Stimulated activated naive CD4-positive, alpha-beta T cell (primary cell): Measurements from ENCODE around the gene CLSTN1.
"Not testable (repeated sequence)": the region's sequence is repeated elsewhere in the genome, so short reads cannot be mapped to it uniquely, and the experiment has no call there.

Experiments
- DNase-seq, 6 experiments: peaks; one replicate each; lab custom pipeline; 2025; lab: John Stamatoyannopoulos, UW

Gene CLSTN1

DNA sequence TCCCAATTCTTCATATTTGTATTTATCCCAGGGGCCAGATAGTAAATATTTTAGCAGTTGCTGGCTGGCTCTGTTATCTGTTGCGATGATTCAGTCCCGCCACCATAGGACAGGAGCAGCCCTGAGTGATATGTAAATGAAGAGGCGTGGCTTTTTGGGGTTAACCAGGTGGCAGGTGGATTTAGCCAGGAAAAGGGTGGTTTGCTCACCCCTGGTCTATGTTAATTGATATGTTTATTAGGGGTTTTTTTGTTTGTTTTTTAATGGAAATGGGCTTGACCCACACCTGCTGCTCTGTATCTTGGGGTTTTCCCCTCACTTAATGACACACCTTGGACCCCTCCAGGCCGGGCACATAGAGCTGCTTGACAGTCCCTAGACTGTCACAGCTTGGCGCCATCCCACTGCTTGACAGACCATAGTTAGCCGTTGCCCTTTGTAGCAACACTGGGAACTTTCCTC, 109.5 kb downstream of the CLSTN1 start:
- peak in 5 of 6 experiments; percentile 30 to 42 (median 35) for DNase-seq

DNA sequence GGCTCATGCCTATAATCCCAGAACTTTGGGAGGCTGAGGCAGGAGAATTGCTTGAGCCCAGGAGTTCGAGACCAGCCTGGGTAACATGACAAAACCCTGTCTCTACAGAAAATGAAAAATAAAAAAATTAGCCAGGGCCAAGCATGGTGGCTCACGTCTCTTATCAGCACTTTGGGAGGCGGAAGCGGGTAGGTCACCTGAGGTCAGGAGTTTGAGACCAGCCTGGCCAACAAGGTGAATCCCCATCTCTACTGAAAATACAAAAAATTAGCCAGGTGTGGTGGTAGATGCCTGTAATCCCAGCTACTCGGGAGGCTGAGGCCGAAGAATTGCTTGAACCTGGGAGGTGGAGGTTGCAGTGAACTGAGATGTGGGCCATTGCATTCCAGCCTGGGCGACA, 111.0 kb downstream of the CLSTN1 start:
- not testable (repeated sequence) for DNase-seq

GRCh38 chr1:9711466-9712020, 112.2 kb downstream of the CLSTN1 start:
- DNase-seq = peak in 1 of 6 experiments; percentile 16

DNA sequence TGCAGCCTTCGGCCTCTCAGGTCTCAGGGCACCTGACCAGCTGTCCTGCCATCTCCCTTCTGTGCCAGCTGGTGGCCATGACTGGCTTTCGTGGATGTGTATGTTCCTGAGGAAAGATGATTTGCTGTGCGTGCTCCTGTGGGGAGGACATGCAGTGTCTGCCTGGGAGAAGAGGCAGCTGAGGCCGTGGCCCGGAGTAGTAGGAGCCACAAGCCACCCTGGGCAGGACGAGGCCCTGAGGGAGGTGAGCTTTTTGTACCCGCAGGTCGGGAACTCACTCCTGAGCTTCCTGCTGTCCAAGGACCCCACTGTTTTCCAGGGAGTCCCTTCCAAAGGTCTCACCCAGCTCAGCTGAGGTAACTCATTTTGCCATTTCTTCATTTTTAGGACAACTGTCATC, 113.7 kb downstream of the CLSTN1 start:
- no peak for DNase-seq

- no peak for DNase-seq
These were observed 117.6 kb downstream of the CLSTN1 start for GRCh38 chr1:9706178-9706577.

GRCh38 chr1:9705337-9706093, 118.2 kb downstream of the CLSTN1 start:
- DNase-seq = no peak

DNA sequence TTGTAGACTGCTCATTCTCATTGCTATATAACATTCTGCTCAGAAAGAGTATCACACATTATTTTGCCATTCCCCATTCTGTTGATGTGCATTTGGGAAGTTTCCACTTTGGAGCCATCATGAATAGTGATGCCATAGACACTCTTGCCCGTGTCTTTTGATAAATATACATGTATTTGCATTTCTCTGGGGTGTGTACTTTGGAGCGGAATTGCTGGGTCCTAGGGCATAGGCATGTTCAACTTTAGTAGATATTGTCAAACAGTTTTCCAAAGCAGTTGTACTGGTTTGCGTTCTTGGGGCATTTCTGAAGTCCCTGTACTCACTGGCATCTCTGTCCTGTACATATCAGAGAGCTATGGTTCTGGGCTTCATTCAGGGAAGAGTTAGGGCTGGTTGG, 120.1 kb downstream of the CLSTN1 start:
- DNase-seq = no peak

GRCh38 chr1:9703165-9703509, 120.6 kb downstream of the CLSTN1 start:
- no peak for DNase-seq

GRCh38 chr1:9701665-9702064, 122.1 kb downstream of the CLSTN1 start:
- DNase-seq = no peak

- no peak for DNase-seq
These were observed 123.4 kb downstream of the CLSTN1 start for GRCh38 chr1:9700340-9700739.

GRCh38 chr1:9699361-9699760, 124.4 kb downstream of the CLSTN1 start:
- DNase-seq = no peak

GRCh38 chr1:9696793-9697192, 127.0 kb downstream of the CLSTN1 start:
- DNase-seq = no peak

- no peak for DNase-seq
These were observed 132.1 kb downstream of the CLSTN1 start for GRCh38 chr1:9691691-9692090.

DNA sequence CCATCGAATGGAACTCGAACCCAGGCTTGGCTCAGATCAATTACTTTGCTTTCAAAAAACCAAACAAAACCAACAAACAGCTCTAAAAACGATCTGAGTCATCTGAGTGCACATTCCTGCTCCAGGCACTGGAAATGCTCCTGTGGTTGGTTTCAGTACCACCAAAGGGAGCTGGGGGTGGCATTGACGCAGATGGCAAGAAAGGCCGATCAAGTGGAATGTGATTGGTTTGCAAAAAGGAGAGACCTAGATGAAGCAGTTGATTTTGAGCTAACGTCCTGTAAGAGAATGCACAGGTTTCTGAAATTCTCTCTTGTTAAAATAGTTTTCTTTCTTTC, 132.7 kb downstream of the CLSTN1 start:
- DNase-seq = peak; percentile 9 to 30 (median 22)

- no peak for DNase-seq
These were observed 133.2 kb downstream of the CLSTN1 start for GRCh38 chr1:9690440-9691107.

DNA sequence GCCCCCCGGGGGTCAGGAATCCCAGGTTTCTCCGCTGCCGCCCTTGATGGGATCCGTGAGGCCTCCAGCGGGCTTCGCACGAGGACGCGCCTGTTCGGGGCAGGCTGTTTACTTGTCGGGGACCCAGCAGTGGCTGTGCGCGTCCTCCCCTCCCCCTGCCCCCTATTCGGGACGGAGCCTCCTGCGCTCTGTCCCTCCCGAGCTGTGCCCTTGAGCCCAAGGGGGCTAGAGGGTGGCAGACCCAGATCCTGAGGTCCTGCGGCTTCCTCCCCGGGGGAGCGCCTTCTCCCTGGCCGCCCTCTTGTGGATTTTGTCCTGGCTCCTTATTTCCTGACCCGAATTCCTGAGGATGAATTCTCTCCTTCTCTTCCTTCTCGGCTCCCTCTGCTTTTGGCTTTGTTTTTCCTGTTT, 133.8 kb downstream of the CLSTN1 start:
- peak in 4 of 6 experiments; percentile 16 to 38 (median 26) for DNase-seq

DNA sequence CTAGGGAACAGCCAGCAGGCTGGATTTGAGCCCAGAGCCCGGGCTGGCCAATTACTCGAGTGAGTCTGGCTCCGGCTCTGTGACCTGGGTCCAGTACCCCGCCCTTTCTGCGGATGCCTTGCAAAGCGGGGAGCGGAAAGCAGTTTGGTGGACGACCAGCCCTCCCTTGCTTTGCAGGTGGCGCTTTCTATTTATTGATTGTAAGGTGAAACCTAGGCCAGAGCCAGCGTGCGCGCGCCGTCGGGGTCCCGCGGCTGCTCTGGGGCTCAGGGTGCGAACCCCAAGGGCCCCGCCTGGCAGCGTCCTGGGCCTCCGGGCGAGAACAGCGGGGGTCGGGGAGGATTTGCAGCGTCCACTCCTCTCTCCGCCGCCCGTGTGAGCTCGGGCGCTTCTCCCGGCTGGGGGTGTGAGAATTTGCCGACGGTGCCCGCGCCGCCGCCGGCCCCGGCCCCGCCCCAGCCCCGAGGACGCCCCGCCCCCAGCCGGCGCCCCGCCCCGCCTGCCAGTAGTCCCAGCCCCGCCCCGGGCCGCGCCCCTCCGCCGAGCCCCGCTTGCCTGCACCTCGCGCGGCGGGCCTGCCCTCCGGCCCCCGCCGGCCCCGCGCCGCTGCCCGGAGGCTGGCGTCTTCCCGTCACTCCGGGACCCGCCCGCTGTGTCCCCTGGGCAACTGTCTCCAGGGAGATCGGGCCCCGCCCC, 134.6 kb downstream of the CLSTN1 start:
- DNase-seq = peak; percentile 60 to 87 (median 83)

DNA sequence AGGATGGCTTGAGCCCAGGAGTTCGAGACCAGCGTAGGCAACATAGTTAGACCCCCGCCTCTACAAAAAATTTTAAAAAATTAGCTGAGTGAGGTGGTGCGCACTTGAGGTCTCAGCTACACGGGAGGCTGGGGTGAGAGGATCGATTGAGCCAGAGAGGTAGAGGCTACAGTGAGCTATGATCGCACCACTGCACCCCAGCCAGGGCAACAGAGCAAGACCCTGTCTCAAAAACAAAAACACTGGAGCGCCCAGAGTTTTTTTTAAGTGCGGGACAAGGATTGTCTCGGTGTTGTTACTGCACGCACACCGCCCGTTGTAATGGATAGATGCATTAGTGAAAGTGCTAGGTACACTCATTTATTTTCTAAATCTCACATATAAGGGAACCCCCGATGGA, 135.2 kb downstream of the CLSTN1 start:
- peak in 1 of 6 experiments; percentile 56 for DNase-seq

DNA sequence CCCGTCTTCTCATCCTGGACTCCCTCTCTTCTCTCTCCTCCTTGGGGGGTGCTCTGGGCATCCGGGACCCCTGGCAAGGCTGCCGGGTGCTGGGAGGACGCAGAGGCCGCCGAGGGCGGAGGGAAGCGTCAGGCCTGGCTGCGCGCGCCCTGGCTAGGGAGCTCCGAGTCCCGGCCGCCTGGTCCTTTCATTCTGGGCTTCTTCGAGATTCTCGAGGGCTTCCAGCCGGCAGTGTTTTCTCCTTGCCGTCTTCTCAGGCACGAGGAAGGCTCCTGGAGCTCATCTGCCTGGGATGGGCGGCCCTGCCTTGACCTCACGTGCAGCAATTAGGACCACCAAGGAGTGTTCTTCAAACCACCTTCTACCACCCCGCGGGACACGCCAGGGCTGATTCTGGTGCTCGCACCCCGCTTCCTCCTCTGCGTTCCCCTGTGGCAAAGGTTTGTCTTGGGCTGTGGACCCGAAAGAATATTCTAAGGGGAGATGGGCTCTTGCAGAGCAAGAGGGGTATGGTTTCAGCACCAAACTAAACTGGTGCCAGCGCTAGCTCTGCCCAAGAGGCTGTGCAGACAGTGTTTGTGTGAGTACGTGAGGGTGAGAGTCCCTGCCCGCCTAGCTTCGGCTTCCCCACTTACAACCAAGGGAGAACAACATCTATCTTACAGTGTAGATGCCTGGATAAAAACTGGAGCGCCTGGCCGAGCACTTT, 135.7 kb downstream of the CLSTN1 start:
- peak in 2 of 6 experiments; percentile 14 to 30 for DNase-seq

DNA sequence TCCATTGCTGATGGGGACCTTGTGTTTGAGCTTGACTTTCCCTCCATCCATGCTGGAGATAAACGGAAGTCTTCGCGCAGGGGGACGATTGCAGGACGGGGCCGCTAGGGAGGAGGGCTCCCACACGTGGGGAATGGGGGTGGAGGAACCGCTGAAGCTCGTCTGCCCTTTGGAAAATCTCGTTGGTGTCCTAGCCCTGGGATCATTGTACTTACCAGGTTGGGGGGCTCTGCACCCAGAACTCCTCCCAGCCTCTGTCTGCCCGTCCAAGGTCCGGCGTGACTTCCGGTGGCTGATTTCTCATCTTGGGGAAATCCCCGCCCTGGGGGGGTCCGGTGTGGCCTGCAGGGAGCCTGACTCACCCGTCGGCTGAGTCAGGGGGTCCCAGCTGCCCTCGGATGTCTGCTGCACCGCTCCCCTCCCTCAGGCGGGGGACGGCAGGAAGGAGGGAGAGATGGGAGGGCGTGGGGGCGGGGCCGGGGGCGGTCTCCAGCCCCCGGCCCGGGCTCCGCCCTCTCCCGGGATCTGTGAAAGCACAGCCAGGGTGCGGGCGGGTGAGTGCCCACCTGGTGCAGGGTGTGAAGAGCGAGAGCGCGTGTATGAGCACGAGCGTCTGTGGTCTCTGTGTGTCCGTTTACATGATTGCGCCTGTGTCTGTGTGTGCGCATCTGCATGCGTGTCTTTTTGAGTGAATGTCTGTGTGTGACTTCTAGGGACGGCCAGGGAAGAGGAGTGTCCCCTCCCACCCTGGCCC, 136.5 kb downstream of the CLSTN1 start:
- DNase-seq = peak in 5 of 6 experiments; percentile 30 to 68 (median 54)

DNA sequence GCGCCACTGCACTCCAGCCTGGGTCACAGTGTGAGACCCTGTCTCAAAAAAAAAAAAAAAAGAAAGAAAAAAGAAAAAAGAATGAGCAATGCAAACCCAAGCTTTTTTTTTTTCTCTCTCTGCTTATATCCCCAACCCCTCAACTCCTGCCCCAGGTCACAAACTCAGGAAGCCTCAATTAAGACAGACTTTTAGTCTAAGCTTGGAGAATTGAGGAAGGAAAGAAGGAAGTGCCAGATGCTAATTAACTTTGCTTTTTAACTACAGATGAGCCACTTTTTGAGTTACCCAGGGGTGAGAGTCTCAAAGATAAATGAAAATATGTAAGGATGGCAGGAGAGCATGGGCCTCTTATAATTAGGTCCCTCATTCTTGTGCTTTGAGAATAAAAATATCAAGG, 139.0 kb downstream of the CLSTN1 start:
- DNase-seq = no peak
